UCSD-AML1 (cell line): ENCODE data around the gene NEIL1.
"Not testable (repeated sequence)": the region's sequence is repeated elsewhere in the genome, so short reads cannot be mapped to it uniquely, and the experiment has no call there.

Experiments used
- DNase-seq: peaks from one replicate; lab custom pipeline; 2025; ENCODE audit not compliant: unreplicated experiment; lab: John Stamatoyannopoulos, UW

Gene NEIL1

DNA sequence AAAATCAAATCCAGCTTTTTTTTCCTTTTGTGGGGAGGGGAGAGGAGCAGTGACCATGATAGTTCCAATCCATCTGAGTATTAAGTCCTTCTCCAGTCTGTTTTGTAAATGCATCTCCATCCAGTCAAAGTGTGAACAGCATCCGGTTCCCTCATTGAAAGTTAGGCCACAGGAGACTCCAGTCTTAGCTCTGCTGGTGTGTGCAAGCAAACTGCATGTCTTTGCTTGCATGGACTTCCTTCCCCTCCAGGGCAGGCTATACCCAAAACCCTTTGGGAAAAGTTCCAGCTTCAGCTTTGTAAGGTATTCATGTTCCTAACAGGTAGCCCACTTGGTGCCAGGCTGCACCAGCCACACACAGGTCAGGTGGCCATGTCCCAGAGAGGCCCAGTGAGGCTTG lies 24.6 kb downstream of the NEIL1 start:
- no peak for DNase-seq

DNA sequence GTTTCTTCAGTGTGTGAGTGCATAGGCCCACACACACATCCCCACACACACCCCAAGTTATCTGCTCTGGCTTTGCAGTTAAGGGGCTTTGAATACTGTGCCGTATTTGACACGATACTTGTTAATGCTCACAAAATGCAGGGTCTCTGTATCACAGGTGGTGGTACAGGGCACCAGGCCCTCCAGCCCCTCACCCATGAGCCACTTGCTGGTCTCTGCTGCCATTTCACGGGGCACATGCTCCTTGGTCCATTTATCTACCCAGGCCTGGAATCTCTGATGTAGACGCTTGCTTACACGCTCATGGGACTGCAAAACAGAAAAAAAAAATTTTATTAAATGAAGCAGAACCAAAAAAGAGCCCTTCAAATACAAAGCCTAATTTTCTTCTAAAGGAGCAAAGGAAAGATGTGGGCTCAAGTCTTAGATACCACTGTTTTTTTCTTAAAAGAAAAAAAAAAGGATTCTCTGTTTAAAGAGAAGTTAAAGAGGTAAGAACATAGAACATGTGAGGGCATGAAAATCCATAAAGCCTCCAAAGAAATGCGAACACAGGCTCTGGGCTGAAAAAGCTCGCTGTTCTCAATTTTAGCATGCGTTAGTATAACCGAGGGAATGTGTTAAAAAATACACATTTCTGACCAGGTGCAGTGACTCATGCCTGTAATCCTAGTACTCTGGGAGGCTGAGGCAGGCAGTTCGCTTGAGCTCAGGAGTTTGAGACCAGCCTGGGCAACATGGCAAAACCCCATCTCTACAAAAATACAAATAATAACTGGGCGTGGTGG lies 25.3 kb downstream of the NEIL1 start:
- no peak for DNase-seq

DNA sequence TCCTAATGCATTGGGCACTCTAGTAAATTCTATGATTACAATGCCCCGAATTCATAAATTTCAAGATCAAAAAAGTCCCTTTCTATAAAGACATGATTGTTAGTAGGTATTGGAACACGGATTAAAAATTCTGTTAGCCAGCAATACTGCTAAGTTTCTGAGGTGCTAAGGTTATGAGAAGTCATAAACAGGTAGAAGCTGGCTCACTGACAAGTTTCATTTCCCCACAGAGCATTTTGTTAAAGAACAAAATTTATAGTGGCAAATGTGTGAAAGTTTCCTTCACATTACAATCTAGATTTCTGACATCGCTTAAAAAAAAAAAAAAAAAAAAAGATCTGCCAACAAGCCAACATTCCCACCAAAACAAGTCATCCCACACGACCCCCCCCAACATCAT lies 33.9 kb downstream of the NEIL1 start:
- no peak for DNase-seq

DNA sequence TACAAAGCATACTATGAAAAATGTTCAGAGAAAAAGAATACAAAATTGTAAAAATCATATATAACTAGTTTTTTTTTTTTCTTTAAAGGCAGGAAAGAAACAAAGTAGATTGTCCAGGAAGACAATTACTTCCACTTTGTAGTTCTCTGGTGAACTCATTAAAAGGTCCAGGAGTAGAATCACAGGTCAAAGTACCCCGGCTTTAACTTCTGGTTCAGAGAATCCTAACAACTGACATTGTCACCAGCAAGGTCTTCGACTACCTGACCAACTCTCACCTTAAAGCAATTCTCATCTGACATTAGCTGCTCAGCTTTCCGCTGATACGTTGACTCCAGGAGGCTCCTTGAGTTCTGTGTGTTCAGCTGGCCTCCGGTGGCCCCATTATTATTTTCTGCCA lies 37.1 kb downstream of the NEIL1 start:
- not testable (repeated sequence) for DNase-seq

DNA sequence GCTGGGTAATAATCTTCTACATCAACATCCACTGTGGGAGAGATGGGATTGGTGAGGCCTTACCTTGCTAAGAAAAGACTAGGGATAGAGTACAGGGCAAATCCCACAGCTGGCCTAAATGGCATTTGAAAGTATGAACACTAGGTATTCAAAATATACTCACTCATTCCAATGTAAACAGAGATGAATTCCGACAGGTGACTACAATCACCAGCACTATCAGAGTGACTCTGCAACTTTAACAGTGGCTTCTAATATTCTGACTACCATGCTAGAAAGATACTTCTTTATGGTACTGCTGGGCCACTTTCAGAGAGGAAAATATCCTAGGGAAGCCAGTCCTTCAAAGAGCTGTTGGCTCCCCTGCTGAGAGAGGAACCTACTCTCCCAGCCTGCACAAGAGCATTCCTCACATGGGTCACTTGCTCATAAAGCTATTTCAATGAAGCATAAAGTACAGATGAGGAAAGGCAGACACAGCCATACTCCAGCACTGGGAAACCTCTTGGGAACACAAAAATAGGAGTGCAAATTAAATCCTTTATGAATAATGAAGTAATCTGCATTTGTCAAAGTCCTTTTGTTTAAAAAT lies 43.0 kb downstream of the NEIL1 start:
- DNase-seq, result no peak

DNA sequence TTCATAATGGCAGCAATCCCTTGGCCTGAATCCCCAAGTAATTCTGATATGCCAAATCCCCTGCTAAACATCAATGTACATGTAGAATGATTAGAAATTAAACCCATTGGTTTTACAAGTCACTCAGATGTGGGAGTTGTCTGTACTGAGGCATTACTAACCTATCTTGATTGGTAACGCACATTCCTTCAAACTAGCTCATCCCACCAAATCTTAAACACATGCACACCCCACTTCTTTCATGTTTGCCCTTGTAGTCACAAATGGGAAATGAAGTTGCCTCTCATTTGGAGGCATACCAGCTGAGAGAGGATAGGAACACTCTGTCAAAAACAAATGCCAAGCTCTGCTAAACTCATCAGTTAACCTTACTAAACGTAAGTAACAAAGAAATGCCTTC lies 50.7 kb downstream of the NEIL1 start:
- DNase-seq, result no peak

DNA sequence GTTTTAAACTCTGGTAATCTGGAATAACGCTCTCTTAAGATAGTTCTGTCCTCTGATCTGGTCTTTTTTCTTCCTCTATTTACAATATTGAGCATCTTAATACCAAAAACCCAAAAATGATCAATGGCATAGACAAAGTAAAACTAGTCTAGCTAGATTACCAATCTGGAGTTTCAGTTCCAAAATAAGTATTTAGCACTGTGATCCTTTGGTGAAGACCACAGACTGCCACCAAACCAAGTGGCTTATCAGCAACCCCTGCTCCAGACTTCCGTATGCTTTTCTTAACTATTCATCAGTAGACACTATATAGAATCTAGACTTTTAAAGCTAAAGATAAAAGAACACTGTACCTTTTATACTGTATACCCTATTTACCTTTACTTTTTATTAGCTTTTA lies 57.1 kb downstream of the NEIL1 start:
- no peak for DNase-seq
